GM12864 (cell line): ENCODE results near the gene PTDSS2.

Source experiments
- DNase-seq: peaks from one replicate; pipeline ENCODE4 v3.0.0-alpha.2; 2011; ENCODE audit warnings: low read depth
- H3K4me3 ChIP-seq: 2 replicates; pipeline ENCODE4 v1.5.1; 2011; ENCODE audit warnings: mild to moderate bottlenecking, low read depth, low read length, control low read depth
- CTCF ChIP-seq: IDR thresholded peaks from 2 replicates; pipeline ENCODE4 v1.5.1; 2011; ENCODE audit warnings: low read depth, mild to moderate bottlenecking, moderate library complexity, low read length, control low read depth, inconsistent platforms; ENCODE audit errors: missing control alignments

PTDSS2 gene

GRCh38 chr11:537622-538430 is 87.7 kb downstream of the PTDSS2 start:
- peak overlapping the region; percentile 73 for H3K4me3 ChIP-seq
- TF ChIP-seq CTCF: no peak
- no peak for DNase-seq

GRCh38 chr11:538431-539051 is 88.5 kb downstream of the PTDSS2 start:
- TF ChIP-seq CTCF: no peak
- DNase-seq: no peak
- no peak overlapping the region for H3K4me3 ChIP-seq

GRCh38 chr11:539971-540481 is 89.9 kb downstream of the PTDSS2 start:
- H3K4me3 ChIP-seq: no peak overlapping the region
- no peak for TF ChIP-seq CTCF
- DNase-seq: no peak
